GM13976 (cell line): ENCODE measurements around the gene ASNSD1.
A peak's percentile ranks its signal among the peaks of the same experiment; 100 is the strongest.

ENCODE experiments used
- DNase-seq: peaks from one replicate; pipeline ENCODE4 v3.0.0; 2012; ENCODE audit warnings: low spot score
- CTCF ChIP-seq: IDR thresholded peaks from 2 replicates; pipeline ENCODE4 v1.5.1; 2012; ENCODE audit warnings: borderline replicate concordance, mild to moderate bottlenecking; ENCODE audit not compliant: insufficient read depth; ENCODE audit errors: extremely low read depth, missing control alignments, control extremely low read depth
- in situ Hi-C: fragments of 300-500 bp; cut with MboI; formaldehyde crosslinking; loops from one replicate; pipeline ENCODE4 v1.12.0; 2022; ENCODE audit warnings: low sequenced_read_pairs, mixed read lengths, inconsistent platforms; ENCODE audit not compliant: unreplicated experiment

ASNSD1 gene

DNA sequence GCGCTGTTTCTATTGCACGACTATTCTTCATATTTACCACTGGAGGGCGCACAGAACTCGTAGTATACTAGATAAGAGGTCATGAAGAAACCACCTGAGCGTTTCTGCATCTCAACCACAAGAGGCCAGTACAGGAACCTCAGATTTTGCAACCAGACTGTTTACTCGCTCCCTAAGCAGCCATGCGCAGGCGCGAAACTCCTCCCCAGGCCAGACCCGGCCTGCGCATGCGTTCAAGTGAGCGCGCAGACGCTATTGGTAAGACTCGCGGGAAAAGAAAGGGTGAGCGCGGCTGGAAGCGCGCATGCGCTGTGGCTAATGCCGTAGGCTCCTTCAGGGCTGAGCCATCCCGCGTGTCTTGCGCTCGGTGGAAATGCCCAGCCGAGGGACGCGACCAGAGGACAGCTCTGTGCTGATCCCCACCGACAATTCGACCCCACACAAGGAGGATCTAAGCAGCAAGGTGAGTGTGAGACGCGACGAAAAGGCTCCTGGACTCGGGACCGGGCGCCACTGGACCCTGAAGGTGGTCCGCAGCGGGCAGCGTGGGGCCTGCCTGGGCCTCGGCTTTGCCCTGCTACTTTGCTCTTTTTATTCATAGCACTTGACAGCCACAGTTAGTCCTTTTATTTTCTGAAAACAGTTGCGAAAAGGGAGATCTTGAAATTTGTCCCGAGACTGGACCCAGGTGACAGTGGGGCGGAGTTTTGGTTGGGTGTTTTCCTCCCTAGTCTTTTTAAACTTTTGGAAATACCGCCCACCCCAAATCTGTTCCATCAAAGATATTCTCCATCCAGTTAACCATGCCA lies at the start of gene ASNSD1:
ASNSD1 (plus strand) TSS at position 312 of the 809 bp plus-strand sequence. CDS start 4,674 bp downstream, outside the sequence.
- DNase-seq = peak; percentile 95
- in situ Hi-C loops = loop anchor here (25.0 kb wide), 1 partner anchor 401 kb away; the partner anchor contains the start of gene MSTN
- peak; percentile 92 for TF ChIP-seq CTCF

DNA sequence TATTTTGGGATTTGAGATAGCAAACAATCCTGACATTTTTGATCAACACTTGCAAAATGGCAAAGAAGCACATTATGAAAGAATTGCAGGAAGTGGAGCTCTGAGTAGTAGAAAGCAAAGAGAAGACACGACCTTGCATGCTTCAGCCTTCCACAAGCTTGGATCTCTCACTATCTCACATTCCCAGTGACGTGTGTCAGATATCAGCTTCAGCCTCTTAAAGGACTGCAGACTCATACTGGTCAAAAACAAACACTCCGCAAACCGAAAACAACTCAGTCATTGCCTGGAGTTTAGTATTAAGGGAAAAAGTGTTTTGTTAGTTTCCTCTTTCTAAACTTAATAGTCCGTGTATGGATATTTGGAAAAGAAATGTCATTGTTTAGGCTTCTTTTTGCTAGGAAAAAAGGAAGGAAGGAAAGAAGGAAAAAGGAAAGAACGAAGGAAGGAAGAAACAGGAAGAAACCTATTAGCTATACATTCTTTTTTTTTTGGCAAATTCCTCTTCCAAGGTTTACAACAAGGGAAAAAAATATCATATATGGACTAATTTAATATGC lies 48.1 kb upstream of the ASNSD1 start:
- no peak for TF ChIP-seq CTCF
- DNase-seq = no peak
- in situ Hi-C loops = no loop called here

- in situ Hi-C loops = no loop called here
- TF ChIP-seq CTCF = no peak
- DNase-seq = no peak
These were observed 47.4 kb upstream of the ASNSD1 start for GRCh38 chr2:189613650-189614420.

DNA sequence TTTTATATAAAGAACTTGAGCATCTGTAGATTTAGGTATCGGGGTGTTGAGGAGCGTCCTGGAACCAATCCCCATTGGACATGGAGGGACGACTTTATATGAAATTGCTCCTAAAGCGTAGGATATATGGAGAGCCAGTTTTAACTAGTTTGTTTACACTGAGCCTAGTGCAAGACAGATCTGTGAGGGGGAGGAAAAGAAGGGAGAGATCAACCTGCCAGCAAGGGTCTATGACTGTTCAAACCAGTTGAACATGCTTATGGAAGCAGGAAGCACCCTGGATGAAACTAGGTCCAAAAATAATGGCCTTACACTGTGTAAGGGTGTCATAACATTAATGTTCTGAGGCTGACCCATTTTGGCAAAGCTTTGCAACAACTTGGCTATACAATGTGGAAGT lies 46.7 kb upstream of the ASNSD1 start:
- no peak for DNase-seq
- in situ Hi-C loops = no loop called here
- TF ChIP-seq CTCF = no peak

- in situ Hi-C loops = no loop called here
- DNase-seq = no peak
- TF ChIP-seq CTCF = no peak
These were observed 43.1 kb upstream of the ASNSD1 start for GRCh38 chr2:189618197-189618596.

DNA sequence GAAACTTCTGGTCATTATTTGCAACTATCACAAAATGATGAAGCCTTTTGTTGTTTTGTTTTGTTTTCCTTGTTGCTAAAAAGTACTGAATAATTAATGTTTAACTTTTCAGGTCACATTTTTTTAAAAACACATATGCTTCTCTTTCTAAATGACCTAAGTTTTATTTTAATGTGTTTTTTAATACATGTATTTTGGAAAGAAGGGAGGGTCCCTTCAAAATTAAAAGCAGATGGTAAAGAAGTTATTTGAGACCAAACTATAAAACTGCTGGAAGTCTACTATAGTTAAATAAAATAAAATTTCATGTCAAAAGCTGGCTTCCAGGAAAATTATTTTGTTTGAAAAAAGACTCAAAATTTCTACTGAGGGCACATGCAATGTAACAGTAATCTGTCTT lies 39.5 kb upstream of the ASNSD1 start:
- DNase-seq = no peak
- in situ Hi-C loops = no loop called here
- TF ChIP-seq CTCF = no peak
